Thyroid gland (tissue), 4 donors: ENCODE data around the gene PCBP3.

Experiments used
- POLR2A ChIP-seq, 2 donors: fragments of 450-650 bp; IDR thresholded peaks; one replicate each; pipeline ENCODE4 v1.6.1; 2017; ENCODE audit warnings: antibody characterized with exemption in 2 of 2, mild to moderate bottlenecking in 2 of 2, moderate library complexity in 1 of 2
- TF ChIP-seq, protein P1 (sequence below), 6 experiments: fragments of 200-600 bp in 3 of 6; fragments of 450-650 bp in 3 of 6; sonication (generic) in 3 of 6; IDR thresholded peaks; one replicate each; pipeline ENCODE4 v1.5.1; 2016 to 2019; ENCODE audit warnings: antibody characterized with exemption in 6 of 6, mild to moderate bottlenecking in 2 of 6, inconsistent platforms in 1 of 6, moderate library complexity in 1 of 6

DNA sequence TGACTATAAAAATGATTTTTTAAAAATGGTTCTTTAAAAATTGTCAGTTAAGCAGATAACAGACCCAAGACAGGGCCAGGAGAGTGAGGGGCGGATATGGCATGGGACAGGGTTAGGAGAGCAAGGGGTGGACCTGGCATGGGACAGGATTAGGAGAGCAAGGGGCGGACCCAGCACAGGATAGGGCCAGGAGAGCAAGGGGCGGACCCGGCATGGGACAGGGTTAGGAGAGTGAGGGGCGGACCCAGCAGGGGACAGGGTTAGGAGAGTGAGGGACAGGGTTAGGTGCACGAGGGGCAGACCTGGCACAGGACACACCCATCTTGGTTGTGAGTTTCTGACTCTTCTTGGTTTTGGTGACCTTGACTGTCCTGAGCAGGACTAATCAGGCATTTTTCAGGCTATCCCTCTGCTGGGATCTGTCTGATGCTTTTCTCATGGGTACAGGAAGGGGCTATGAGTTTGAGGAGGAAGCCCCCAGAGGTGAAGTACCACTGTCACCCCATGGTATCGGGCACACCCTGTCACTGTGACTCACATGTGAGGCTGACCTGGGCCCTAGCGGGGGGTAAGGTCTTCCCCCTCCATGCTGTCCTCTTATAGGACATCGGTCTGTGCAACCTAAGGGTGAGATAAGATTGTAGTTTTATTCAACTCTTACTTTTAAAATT lies 179.0 kb downstream of the PCBP3 start:
- TF ChIP-seq, protein P1, sequence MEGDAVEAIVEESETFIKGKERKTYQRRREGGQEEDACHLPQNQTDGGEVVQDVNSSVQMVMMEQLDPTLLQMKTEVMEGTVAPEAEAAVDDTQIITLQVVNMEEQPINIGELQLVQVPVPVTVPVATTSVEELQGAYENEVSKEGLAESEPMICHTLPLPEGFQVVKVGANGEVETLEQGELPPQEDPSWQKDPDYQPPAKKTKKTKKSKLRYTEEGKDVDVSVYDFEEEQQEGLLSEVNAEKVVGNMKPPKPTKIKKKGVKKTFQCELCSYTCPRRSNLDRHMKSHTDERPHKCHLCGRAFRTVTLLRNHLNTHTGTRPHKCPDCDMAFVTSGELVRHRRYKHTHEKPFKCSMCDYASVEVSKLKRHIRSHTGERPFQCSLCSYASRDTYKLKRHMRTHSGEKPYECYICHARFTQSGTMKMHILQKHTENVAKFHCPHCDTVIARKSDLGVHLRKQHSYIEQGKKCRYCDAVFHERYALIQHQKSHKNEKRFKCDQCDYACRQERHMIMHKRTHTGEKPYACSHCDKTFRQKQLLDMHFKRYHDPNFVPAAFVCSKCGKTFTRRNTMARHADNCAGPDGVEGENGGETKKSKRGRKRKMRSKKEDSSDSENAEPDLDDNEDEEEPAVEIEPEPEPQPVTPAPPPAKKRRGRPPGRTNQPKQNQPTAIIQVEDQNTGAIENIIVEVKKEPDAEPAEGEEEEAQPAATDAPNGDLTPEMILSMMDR (IDR thresholded peaks at IDR 0.05): no peak
- TF ChIP-seq POLR2A (IDR thresholded peaks at IDR 0.05): no peak
